Activated naive CD8-positive, alpha-beta T cell treated with anti-CD3 and anti-CD28 coated beads for 36 hours (primary cell): ENCODE measurements around the gene RAB31. TPM values are rescaled to one million over a fixed set of nuclear protein-coding genes. Genes with fewer than 3 reads are reported as not detected.

Experiments used
- DNase-seq: peaks from one replicate; pipeline ENCODE4 v3.0.0; 2021
- H3K27ac Mint-ChIP-seq: one replicate; pipeline ENCODE4 v1.8.0; 2022; ENCODE audit warnings: mild to moderate bottlenecking, moderate library complexity, mixed read lengths
- H3K27me3 Mint-ChIP-seq: one replicate; pipeline ENCODE4 v1.8.0; 2022; ENCODE audit warnings: mild to moderate bottlenecking, mixed read lengths
- H3K36me3 Mint-ChIP-seq: one replicate; pipeline ENCODE4 v1.8.0; 2021; ENCODE audit warnings: mild to moderate bottlenecking, mixed read lengths
- H3K4me1 Mint-ChIP-seq: one replicate; pipeline ENCODE4 v1.8.0; 2021; ENCODE audit warnings: mixed read lengths
- H3K4me3 Mint-ChIP-seq: one replicate; pipeline ENCODE4 v1.8.0; 2022; ENCODE audit warnings: mild to moderate bottlenecking, moderate library complexity, mixed read lengths
- H3K9me3 Mint-ChIP-seq: one replicate; pipeline ENCODE4 v1.8.0; 2022; ENCODE audit warnings: mixed read lengths
- total RNA-seq, 2 experiments: library from RNA; stranded (reverse); gene quantifications; one replicate each; pipeline ENCODE4 v1.2.3, GENCODE V29; 2021

Gene RAB31
- total RNA-seq, 2 experiments from 2014 or later = 0.70 to 0.78 TPM

DNA sequence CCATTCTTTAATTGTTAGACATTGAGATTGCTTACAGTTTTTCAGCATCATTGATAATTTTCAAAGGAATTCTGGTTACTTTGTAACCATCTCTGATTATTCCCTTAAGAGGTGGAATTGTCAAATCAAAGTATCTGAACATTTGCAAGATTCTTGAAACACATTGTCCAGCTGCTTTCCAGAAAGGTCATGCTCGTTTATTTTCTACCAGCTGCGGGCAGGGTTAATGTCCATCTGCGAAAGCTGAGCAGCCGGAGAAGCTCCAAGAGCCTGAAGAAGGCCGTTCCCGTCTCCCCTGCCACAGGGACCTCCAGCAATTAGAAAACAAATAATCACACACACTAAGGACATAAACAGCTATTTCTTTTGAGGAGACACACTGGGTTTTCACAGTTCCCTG is 101.6 kb downstream of the RAB31 start:
- Mint-ChIP-seq H3K4me1 (no peaks in the 10 kb centered on the region), H3K9me3 (peaks cover 2% of the 10 kb centered on the region), H3K27ac (no peak overlapping the region), H3K27me3 (no peaks in the 10 kb centered on the region), H3K4me3 (no peak overlapping the region), H3K36me3 (no peaks in the 10 kb centered on the region)
- no peak for DNase-seq

DNA sequence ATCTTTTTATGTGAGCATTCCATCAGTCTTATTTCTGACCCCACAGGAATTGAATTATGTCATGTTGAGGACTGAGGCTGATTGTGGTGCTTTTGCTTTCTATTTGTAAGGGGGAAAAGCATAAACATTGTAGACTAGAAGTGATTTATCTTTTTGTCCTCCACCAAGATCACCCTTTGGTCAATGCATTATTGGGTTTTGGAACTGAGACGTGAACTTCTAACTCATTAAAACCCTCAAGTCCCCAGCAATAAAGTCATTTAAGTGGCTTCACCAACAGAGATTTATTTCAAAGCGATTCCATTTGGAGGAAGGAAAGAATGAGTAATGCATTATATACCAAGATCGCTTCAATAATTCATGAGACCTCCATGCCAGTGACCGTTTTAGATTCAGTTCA is 102.2 kb downstream of the RAB31 start:
- Mint-ChIP-seq H3K4me1 (no peaks in the 10 kb centered on the region), H3K27me3 (no peaks in the 10 kb centered on the region), H3K27ac (no peak overlapping the region), H3K9me3 (peaks cover under 1% of the 10 kb centered on the region), H3K36me3 (no peaks in the 10 kb centered on the region), H3K4me3 (no peak overlapping the region)
- DNase-seq = no peak

DNA sequence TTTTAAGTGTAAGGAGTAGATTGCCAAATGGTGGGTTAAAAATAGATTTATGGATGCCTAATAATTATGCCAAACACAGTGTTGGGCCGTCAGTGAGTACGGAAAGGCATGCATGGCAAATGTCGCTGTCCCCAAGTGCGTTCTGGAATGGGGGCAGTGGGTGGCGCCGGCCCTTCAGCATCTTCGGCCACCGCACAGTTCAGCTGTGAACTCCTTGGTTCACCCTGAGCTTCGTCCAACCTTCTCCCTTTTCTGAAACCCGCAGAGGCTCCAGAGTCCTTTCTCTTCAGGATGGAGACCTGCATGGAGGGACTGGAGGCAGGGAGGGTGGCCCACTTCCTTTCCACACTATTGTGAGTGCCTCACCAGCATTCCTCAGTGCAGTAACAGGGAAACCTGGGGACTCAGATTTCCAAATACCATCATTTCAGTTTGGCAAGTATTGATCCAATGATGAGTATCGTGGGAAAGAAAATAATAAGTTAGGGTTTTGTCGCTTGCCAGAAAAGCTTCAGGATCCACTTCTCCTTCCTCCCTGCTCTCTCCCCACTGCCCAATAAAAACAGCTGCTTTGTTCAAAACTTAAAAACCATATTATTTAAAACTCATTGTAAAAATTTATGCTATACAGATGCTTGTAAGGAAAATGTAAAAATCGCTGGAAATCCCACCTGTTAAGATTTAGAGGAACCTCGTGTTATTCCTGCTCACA is 103.0 kb downstream of the RAB31 start:
- no peaks in the 10 kb centered on the region for H3K27me3 Mint-ChIP-seq
- DNase-seq = no peak
- H3K4me1 Mint-ChIP-seq = no peaks in the 10 kb centered on the region
- H3K36me3 Mint-ChIP-seq = no peaks in the 10 kb centered on the region
- no peaks in the 10 kb centered on the region for H3K9me3 Mint-ChIP-seq
- no peak overlapping the region for H3K27ac Mint-ChIP-seq
- H3K4me3 Mint-ChIP-seq = no peak overlapping the region

DNA sequence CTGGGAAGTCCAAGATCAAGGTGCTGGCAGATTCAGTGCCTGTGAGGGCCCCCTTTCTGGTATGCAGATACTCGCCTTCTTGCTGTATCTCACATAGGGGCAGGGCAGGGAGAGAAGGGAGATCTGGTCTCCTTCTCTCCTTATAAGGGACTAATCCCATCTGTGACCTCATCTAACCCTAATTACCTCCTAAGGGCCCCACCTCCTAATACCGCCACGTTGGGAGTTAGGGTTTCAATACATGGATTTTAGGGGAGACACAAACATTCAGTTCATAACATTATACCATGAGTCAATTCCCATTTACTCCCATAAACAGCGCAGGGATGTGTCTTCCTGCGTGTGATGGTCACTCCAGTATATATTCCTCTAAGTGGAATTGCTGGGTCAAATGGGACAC is 103.9 kb downstream of the RAB31 start:
- H3K27ac Mint-ChIP-seq = no peak overlapping the region

DNA sequence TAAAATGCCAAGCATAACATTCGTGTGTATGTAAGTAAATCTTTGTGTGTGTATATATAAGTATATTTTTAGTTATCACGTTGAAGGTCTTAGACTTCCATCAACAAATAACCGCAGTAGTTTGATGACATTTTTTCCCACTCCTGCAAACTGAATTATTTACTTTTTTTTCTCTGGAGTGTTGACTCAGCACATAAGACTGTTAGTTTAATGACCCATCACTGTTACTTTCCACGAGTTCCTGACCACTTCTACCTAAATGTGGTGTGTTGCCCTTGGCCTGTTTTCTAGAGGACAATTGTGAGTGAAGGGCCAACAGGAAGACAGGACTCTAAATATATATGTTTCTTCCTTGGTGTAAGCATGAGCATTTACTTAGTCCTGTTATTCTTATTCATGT is 106.3 kb downstream of the RAB31 start:
- Mint-ChIP-seq H3K4me3 (no peak overlapping the region), H3K9me3 (peaks cover 6% of the 10 kb centered on the region), H3K36me3 (peaks cover 1% of the 10 kb centered on the region), H3K27me3 (peaks cover 8% of the 10 kb centered on the region), H3K4me1 (no peaks in the 10 kb centered on the region), H3K27ac (no peak overlapping the region)
- no peak for DNase-seq

More for the DNA sequence above, 103.9 kb downstream of the RAB31 start:
- Mint-ChIP-seq H3K27me3 (no peaks in the 10 kb centered on the region), H3K36me3 (no peaks in the 10 kb centered on the region), H3K4me1 (no peaks in the 10 kb centered on the region), H3K4me3 (no peak overlapping the region), H3K9me3 (no peaks in the 10 kb centered on the region)
- no peak for DNase-seq

DNA sequence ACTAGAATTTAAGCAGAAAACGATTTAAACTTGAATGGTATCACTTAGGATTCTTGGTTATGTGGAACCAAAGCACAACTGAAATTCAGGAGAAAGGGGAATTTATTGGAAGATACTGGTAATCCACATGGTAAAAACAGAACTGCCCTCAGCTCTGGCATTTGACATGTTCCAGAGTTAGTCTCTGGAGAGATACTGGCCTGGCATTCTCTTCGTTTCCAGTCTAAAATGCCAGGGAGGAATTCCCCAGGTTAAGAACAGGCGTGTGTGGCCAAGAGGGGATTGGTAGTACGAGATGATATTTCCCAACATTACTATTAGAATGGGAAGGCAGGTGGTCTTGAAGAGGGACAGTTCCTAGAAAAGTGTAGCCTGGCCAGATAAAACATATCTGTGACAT is 109.2 kb downstream of the RAB31 start:
- Mint-ChIP-seq H3K9me3 (peaks cover 6% of the 10 kb centered on the region), H3K4me3 (no peak overlapping the region), H3K4me1 (no peaks in the 10 kb centered on the region), H3K27ac (no peak overlapping the region), H3K36me3 (peaks cover 1% of the 10 kb centered on the region), H3K27me3 (peaks cover 8% of the 10 kb centered on the region)
- DNase-seq = no peak

DNA sequence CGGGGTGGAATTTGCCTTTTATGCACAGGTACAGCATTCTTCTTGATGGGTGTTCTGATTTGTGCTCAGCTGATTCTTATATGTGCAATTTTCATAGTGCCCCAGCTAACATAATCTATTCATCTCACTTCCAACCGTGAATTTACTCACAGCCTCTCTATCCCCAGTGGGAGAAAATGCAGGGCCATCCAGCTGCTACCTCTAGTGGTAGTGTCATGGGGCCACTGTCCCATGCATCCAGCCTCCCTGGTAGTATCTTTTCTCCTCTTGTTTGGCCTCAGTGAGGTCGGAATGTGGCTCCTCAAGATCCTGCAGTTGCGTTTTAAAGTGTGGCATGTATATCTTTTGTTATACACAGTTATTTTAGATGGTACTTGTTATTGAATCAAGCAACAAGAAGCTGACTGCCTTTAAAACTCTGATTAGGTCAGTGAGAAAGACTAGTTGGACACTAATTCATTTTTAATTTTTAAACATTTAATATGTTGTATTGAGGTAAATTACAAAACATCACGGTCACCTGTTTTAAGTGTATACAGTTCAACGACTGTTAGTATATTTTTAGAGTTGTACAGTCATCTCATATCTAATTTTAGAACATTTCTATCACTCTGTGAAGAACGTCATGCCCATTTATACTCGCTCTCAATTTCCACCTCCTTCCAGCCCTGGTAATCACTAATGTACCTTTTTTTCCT is 109.8 kb downstream of the RAB31 start:
- no peak for DNase-seq
- Mint-ChIP-seq H3K9me3 (peaks cover 6% of the 10 kb centered on the region), H3K4me1 (no peaks in the 10 kb centered on the region), H3K36me3 (peaks cover 1% of the 10 kb centered on the region), H3K4me3 (no peak overlapping the region), H3K27ac (no peak overlapping the region), H3K27me3 (peaks cover 8% of the 10 kb centered on the region)

DNA sequence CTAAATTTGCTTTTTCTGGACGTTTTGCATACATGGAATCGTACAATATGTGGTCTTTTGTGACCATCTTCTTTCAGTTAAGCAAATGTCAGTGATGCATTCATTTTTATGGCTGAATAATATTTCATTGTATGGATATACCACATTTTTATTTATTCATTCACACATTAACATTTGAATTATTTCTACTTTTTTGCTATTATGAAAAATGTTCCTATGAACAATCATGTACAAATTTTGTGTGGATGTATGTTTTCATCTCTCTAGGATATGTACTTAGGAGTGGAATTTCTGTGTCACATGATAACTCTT is 110.3 kb downstream of the RAB31 start:
- DNase-seq = no peak
- Mint-ChIP-seq H3K4me3 (no peak overlapping the region), H3K27ac (no peak overlapping the region), H3K36me3 (peaks cover 1% of the 10 kb centered on the region), H3K4me1 (no peaks in the 10 kb centered on the region), H3K9me3 (peaks cover 6% of the 10 kb centered on the region), H3K27me3 (peaks cover 8% of the 10 kb centered on the region)

DNA sequence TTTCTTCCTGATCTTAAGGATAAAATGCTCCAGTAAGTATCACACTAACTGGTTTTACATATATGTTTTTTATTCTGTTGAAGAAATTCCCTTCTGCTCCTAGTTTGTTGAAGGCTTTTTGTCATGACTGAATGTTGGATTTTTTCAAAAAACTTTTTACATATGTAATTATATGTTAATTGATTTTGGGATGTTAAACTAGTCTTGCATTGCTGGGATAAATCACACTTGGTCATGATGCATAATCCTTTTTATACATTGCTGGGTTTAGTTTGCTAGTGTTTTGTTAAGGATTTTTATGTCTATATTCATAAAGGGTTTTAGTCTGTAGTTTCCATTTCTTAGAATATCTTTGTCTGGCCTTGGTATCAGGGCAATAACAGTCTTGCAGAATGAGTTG is 112.0 kb downstream of the RAB31 start:
- Mint-ChIP-seq H3K27ac (no peak overlapping the region), H3K36me3 (peaks cover 1% of the 10 kb centered on the region), H3K4me1 (no peaks in the 10 kb centered on the region), H3K27me3 (peaks cover 8% of the 10 kb centered on the region), H3K4me3 (no peak overlapping the region), H3K9me3 (peaks cover 6% of the 10 kb centered on the region)
- no peak for DNase-seq

DNA sequence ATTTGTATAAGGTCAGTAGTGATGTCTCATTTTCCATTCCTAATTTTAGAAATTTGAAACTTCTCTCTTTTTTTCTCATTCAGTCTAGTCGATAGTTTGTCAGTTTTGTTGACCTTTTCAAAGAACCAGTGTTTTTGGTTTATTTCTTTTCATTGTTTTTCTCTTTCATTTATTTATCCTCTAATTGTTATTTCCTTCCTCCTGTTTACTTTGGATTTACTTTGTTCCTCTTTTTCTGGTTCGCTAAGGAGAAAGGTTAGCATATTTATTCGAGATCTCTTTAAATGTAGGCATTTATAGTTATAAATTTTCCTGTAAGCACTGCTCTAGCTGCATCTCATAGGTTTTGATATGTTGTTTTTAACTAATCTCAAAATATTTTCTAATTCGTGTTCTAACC is 112.6 kb downstream of the RAB31 start:
- Mint-ChIP-seq H3K4me1 (no peaks in the 10 kb centered on the region), H3K27ac (no peak overlapping the region), H3K9me3 (peaks cover 6% of the 10 kb centered on the region), H3K36me3 (peaks cover 1% of the 10 kb centered on the region), H3K27me3 (peaks cover 8% of the 10 kb centered on the region), H3K4me3 (no peak overlapping the region)
- no peak for DNase-seq

DNA sequence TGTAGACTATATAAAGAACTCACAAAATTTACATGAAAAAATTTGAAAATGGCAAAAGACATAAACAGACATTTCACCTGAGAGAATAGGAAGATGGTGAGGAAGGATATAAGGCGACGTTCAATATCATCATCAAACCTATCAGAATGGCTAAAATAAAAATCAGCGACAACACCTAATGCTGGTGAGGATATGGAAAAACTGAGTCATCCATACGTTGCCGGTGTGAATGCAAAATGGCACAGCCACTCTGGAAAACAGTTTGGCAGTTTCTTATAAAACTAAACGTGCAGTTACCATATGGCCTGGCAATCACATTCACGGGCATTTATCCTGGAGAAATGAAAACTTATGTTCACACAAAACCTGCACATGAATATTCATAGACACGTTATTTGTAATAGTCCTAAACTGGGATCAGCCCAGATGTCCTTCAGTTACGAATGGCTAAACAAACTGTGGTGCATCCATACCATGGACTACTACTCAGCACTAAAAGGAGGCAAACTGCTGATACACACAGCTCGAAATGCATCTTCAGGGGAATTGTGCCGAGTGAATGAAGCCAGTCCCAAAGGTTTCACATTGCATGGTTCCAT is 114.6 kb downstream of the RAB31 start:
- H3K27ac Mint-ChIP-seq = no peak overlapping the region
- peaks cover 6% of the 10 kb centered on the region for H3K9me3 Mint-ChIP-seq
- H3K4me1 Mint-ChIP-seq = no peaks in the 10 kb centered on the region
- no peak for DNase-seq
- H3K4me3 Mint-ChIP-seq = no peak overlapping the region
- H3K36me3 Mint-ChIP-seq = peaks cover 1% of the 10 kb centered on the region
- peaks cover 13% of the 10 kb centered on the region for H3K27me3 Mint-ChIP-seq

DNA sequence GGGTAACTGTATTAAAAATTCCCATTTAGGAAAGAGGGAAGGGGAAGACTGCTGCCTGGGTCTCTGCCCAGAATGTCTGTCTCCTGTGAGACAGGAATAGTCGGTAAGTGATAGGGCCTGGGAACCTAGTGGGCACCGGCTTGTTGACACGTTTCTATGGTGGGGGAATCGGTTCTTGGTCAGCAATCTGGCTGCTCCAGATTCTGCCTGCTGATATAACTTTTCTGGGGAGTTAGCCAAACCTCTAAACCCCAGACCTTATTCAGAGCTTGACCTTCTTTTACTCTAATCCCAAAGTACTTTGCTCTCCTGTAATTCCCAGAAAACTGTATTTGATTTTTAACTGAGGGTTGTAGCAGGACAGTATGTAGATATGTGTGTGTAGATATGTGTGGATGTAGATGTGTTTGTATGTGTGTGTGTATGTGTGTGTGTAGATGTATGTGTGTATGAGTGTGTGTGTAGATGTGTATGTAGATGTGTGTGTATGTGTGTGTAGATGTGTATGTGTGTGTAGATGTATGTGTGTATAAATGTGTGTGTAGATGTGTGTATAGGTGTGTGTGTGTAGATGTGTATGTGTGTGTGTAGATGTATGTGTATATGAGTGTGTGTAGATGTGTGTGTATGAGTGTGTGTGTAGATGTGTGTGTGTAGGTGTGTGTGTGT is 115.8 kb downstream of the RAB31 start:
- Mint-ChIP-seq H3K27me3 (peaks cover 10% of the 10 kb centered on the region), H3K4me1 (no peaks in the 10 kb centered on the region), H3K27ac (no peak overlapping the region), H3K4me3 (no peak overlapping the region), H3K36me3 (no peaks in the 10 kb centered on the region), H3K9me3 (peaks cover 2% of the 10 kb centered on the region)
- no peak for DNase-seq

DNA sequence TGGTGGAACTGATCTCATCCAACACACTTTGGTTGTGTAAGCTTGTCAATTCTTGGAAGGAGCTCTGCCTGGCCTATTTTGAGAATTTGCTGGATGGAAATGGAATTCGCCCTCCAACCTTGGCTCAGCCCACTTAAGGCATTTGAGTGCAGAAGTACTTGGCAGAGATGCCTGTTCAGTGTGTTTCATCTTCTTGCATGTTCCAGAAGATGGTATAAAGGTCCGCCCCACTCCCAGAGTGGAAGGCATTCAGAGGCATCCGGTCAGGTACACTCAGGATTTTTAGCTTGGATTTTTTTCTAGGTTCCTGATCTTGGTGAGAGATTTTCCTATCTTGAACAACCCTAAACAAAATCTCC is 116.4 kb downstream of the RAB31 start:
- Mint-ChIP-seq H3K27ac (no peak overlapping the region), H3K27me3 (peaks cover 5% of the 10 kb centered on the region), H3K9me3 (no peaks in the 10 kb centered on the region), H3K4me3 (no peak overlapping the region), H3K4me1 (no peaks in the 10 kb centered on the region), H3K36me3 (no peaks in the 10 kb centered on the region)
- DNase-seq = no peak

DNA sequence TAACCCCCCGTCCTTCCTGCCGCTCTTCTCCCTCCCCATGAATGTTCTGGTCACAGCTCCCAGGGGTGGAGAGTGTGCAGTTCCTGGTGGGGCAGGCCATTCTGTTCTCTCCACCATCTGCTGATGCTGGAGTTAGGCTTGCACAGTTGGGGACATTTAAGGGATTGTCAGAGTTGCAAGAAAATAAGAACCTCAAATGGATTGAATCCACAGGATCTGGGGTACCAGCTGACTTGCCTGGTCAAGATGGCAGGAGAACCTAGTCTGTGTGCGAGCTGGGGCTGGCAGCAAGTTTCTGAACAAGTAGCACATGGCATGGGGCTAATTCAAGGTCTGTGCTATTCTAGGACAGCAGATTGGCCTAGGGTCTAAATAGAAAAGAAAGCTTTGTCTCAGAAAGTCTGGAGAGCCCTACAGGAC is 116.9 kb downstream of the RAB31 start:
- H3K9me3 Mint-ChIP-seq = no peaks in the 10 kb centered on the region
- H3K36me3 Mint-ChIP-seq = no peaks in the 10 kb centered on the region
- H3K27ac Mint-ChIP-seq = no peak overlapping the region

DNA sequence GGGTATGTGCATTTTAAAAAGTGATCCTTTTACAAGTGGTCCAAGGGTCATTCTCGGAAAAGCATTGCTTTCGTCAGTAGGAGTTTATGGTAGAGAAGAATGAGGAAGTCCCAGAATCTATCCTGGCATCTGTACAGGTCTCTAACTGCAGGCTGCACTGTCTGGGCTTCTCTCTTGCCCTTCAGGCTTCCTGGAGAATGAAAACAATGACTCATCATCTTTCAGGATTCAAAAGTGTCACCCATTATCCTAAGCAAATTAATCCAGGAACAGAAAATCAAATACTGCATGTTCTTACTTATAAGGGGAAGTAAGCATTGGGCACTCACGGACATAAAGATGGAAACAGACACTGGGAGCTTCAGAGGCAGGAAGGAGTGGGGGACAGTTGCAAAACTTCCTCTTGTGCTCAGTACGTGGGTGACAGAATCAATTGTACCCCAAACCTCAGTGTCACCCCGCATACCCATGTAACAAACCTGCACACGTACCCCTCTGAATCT is 117.5 kb downstream of the RAB31 start:
- H3K9me3 Mint-ChIP-seq = no peaks in the 10 kb centered on the region
- no peaks in the 10 kb centered on the region for H3K36me3 Mint-ChIP-seq
- no peak for DNase-seq
- no peak overlapping the region for H3K4me3 Mint-ChIP-seq
- H3K4me1 Mint-ChIP-seq = no peaks in the 10 kb centered on the region
- H3K27ac Mint-ChIP-seq = no peak overlapping the region
- H3K27me3 Mint-ChIP-seq = peaks cover 5% of the 10 kb centered on the region

More for the DNA sequence above, 116.9 kb downstream of the RAB31 start:
- Mint-ChIP-seq H3K4me1 (no peaks in the 10 kb centered on the region), H3K4me3 (no peak overlapping the region), H3K27me3 (peaks cover 5% of the 10 kb centered on the region)
- no peak for DNase-seq
